GM12891 (cell line): ENCODE measurements around the gene TMEM259.

ENCODE experiments used
- DNase-seq: peaks from one replicate; pipeline ENCODE4 v3.0.0; 2011; ENCODE audit warnings: low spot score; ENCODE audit not compliant: insufficient read length
- FAIRE-seq: peaks from 2 replicates; lab custom pipeline; 2011; peaks lifted over from hg19 to GRCh38; lab: Jason Lieb, UNC
- PAX5 ChIP-seq: IDR thresholded peaks from 2 replicates; pipeline ENCODE4 v1.6.1; 2011; ENCODE audit warnings: low read length, moderate library complexity, mild to moderate bottlenecking; ENCODE audit not compliant: insufficient read depth, severe bottlenecking
- POLR2A ChIP-seq: IDR thresholded peaks from 2 replicates; pipeline ENCODE4 v1.6.1; 2011; ENCODE audit warnings: low read depth, low read length, control low read depth
- POLR2AphosphoS5 ChIP-seq: IDR thresholded peaks from 2 replicates; pipeline ENCODE4 v1.6.1; 2011; ENCODE audit warnings: low read depth, low read length, control low read depth
- POU2F2 ChIP-seq: IDR thresholded peaks from 2 replicates; pipeline ENCODE4 v1.6.1; 2011; ENCODE audit warnings: low read depth, mild to moderate bottlenecking, control low read depth, low read length, moderate library complexity
- SPI1 ChIP-seq: IDR thresholded peaks from 2 replicates; pipeline ENCODE4 v1.6.1; 2011; ENCODE audit warnings: low read depth, low read length, control low read depth
- TAF1 ChIP-seq: IDR thresholded peaks from 2 replicates; pipeline ENCODE4 v1.6.1; 2011; ENCODE audit warnings: low read depth, low read length, control low read depth

TMEM259 gene

DNA sequence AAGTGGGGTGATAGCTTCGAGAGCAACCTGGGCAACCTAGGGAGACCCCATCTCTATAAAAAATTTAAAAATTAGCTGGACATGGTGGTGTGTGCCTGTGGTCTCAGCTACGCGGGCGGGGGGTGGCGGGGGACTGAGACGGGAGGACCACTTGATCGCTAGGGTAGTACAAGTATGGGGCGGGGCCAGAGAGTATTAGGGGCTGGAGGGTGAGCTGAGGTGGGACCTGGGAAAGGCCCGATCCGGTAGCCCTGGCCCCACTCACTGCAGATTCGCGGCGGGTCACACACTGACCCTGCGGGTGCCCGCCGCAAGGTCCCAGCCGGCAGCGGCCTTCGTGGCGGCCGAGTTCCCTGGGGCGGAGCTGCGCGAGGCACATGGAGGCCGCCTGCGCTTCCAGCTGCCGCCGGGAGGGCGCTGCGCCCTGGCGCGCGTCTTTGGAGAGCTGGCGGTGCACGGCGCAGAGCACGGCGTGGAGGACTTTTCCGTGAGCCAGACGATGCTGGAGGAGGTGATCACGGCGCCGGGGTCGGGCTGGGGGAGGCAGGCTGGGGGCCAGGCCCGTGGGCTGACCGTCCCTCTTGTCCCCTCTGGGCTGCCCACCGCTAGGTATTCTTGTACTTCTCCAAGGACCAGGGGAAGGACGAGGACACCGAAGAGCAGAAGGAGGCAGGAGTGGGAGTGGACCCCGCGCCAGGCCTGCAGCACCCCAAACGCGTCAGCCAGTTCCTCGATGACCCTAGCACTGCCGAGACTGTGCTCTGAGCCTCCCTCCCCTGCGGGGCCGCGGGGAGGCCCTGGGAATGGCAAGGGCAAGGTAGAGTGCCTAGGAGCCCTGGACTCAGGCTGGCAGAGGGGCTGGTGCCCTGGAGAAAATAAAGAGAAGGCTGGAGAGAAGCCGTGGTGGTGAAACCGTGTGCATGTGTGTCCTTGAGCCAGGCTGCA is 44.0 kb upstream of the TMEM259 start:
- FAIRE-seq (peak; percentile 99), DNase-seq (peak; percentile 75)
- TF ChIP-seq POLR2AphosphoS5, result no peak
- TF ChIP-seq POLR2A, result no peak

DNA sequence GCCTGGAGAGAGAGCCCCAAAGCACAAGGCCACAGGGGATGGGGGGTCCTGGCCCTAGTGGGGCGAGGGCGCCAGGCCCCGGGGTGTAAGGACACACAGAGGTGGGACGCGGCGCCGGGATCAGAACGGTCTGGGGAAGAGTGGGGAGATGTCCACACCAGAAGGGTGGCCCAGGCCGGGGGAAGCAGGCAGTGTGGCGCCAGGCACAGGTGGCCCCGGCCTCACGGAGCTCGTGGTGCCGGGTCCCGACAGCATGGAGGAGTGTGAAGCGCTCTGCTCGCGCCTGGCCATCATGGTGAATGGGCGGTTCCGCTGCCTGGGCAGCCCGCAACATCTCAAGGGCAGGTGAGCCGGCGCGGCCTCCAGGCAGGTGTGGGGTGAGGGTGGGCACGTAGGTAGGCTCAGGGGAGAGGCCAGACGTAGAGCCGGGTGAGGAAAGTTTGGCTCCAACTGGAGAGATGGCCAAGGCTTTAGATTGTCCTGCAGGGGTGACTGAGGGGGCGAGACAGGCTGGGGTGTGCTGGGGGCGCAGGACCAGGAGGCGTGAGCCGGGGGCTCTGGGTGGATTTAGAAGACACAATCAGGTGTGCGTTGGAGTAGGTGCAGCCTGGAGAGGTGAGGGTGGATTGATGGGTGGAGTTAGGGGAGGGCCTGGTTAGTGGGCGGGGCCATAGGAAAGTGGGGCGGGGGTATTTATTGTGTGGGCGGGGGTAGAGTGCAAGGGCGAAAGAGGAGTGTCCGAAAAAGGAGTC is 43.2 kb upstream of the TMEM259 start:
- FAIRE-seq (peak; percentile 33), DNase-seq (no peak)
- no peak for TF ChIP-seq POU2F2
- no peak for TF ChIP-seq TAF1
- TF ChIP-seq POLR2AphosphoS5, result no peak
- no peak for TF ChIP-seq SPI1
- no peak for TF ChIP-seq PAX5
- TF ChIP-seq POLR2A, result no peak

DNA sequence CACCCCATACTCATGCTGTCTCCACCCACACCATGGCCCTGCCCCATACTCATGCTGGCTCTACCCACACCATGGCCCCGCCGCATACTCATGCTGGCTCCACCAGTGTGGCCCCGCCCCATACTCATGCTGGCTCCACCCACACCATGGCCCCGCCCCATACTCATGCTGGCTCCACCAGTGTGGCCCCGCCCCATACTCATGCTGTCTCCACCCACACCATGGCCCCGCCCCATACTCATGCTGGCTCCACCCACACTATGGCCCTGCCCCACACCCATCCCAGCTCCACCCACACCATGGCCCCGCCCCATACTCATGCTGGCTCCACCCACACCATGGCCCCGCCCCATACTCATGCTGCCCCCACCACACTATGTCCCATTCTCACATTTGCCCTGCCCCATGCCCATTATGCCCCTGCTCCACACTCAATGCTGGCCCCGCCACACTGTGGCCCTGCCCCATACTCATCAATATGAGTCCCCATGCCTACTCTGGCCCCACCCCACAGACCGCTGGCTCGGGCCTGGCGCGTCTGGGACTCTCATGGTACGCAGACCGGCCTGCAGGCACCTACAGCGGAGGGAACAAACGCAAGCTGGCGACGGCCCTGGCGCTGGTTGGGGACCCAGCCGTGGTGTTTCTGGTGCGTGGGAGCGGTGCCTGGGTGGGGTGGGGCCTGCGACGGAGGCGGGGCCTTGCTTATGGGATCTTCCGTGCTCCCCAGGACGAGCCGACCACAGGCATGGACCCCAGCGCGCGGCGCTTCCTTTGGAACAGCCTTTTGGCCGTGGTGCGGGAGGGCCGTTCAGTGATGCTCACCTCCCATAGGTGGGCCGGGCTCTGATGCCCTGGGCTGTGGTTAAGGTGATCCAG is 42.3 kb upstream of the TMEM259 start:
- DNase-seq (no peak), FAIRE-seq (peak; percentile 98)
- no peak for TF ChIP-seq POU2F2
- no peak for TF ChIP-seq POLR2A

DNA sequence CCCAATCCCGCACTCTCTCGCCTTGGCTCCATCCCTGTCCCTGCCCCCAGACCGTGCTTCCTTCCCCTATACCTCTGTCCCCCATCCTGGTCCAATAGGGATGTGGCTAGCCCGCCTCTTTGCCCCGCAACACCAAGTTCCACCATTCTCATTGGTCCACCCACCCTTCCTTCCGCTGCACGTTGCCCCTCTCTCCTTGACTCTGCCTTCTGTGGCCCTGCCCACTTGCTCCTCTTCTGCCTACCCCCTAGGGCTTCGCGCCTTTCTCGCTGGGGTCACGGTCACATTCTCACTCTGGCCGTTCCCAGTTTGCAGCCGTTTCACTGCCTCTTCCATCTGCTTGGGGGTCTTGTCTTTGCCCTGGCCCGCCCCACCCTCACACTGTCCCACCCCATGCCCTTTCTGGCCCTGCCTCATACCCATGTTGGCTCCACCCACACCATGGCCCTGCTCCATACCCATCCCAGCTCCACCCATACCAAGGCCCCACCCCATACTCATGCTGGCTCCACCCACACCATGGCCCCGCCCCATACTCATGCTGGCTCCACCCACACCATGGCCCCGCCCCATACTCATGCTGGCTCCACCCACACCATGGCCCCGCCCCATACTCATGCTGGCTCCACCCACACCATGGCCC is 41.6 kb upstream of the TMEM259 start:
- FAIRE-seq, result no peak
- TF ChIP-seq SPI1, result no peak
- no peak for TF ChIP-seq POLR2AphosphoS5
- TF ChIP-seq PAX5, result no peak
- no peak for TF ChIP-seq POLR2A
- no peak for TF ChIP-seq POU2F2
- TF ChIP-seq TAF1, result no peak
- DNase-seq, result no peak

DNA sequence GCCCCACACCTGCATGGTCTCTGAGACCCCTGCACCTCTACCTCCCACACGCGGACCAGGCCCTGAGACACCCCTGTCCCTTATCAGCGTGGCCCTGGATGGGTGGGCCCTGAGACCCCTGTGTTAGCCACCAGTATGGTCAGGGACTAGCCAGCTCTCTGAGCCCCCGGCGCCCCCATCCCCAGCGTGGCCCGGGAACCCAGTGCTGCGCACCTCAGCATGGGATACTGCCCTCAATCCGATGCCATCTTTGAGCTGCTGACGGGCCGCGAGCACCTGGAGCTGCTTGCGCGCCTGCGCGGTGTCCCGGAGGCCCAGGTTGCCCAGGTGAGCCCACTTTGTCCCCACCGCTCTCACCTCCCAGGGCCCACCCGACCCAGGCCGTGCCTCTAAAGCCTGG is 41.1 kb upstream of the TMEM259 start:
- TF ChIP-seq TAF1 (no peak), SPI1 (no peak), POU2F2 (no peak), POLR2AphosphoS5 (no peak)

DNA sequence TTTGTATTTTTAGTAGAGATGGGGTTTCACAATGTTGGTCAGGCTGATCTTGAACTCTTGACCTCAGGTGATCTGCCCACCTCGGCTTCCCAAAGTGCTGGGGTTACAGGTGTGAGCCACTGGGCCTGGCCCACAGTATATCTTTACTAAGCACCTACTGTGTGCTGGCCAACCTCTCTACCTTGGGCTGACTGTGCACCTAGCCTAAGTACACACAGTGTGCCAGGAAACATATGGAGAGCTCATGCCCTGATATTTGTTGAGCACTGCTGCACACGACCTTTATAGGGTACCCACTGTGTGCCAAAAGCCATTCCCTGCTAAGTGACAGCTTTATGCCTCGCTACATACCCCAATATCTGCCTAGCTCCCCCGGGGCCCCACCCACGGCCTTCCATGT is 39.8 kb upstream of the TMEM259 start:
- TF ChIP-seq TAF1, result no peak
- DNase-seq (no peak), FAIRE-seq (no peak)

More for the DNA sequence above, 41.1 kb upstream of the TMEM259 start:
- no peak for DNase-seq
- FAIRE-seq, result no peak

DNA sequence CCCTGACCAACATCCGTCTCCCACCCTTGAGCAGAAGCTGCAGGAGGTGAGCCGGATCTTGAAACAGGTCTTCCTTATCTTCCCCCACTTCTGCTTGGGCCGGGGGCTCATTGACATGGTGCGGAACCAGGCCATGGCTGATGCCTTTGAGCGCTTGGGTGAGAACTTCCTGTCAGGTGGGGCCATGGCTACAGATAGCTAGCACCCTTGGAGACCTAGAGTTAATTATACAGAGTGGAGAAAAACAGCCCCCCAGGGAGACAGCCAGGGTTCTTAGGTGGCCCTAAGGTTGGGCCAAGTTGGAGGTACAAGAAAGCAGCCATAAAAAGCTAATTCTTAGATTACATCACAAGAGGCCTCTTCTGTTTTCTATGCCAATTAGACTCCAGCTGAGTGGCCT is 37.2 kb upstream of the TMEM259 start:
- FAIRE-seq, result no peak
- no peak for DNase-seq
- TF ChIP-seq TAF1 (no peak), SPI1 (no peak), POU2F2 (no peak), POLR2AphosphoS5 (no peak)

DNA sequence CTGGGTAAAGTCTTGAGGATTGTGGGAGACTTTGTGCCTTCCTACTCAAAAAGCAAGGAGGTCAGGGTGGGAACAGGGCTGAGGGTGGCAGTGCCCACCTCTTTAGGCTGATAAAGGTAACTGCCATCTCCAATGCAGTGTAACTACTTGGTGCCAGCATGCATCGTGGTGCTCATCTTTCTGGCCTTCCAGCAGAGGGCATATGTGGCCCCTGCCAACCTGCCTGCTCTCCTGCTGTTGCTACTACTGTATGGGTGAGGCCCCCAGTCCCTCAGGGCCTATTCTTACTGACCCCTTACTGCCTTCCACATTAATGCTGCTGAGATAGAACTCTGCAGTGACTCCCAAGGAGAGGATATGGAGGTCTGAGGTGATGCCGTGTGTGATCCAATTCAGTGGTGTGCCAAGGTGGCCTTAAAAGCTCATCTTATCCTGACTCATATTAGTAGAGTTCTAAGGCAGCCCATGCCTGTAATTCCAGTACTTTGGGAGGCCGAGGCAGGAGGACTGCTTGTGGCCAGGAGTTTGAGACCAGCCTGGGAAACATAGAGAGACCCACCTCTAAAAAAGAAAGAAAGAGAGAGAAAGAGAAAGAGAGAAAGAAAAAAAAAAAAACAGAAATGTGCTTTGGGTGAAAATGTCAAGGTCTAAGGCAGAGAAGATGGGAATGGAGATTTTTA is 36.4 kb upstream of the TMEM259 start:
- FAIRE-seq, result peak; percentile 85

More for the DNA sequence above, 36.4 kb upstream of the TMEM259 start:
- DNase-seq, result no peak
- TF ChIP-seq POLR2AphosphoS5 (no peak), SPI1 (no peak), POLR2A (no peak), PAX5 (no peak), TAF1 (no peak), POU2F2 (no peak)
